ENCODE data around the gene CD44.

Gene CD44

GRCh38 chr11:35272391-35272902 lies 133.5 kb downstream of the CD44 start:
- DNase-seq (ENCODE audit: low read depth, low spot score) = no peak
- H3K4me3 ChIP-seq (ENCODE audit: low read depth, low read length) = no peak overlapping the region
- in situ Hi-C loops (cut with HindIII; ENCODE audit: low sequenced_read_pairs) = no loop called here

GRCh38 chr11:35274909-35275785 lies 136.2 kb downstream of the CD44 start:
- peak; percentile 10 for DNase-seq (ENCODE audit: low read depth, low spot score)
- H3K4me3 ChIP-seq (ENCODE audit: low read depth, low read length) = no peak overlapping the region
- TF ChIP-seq, protein P1, sequence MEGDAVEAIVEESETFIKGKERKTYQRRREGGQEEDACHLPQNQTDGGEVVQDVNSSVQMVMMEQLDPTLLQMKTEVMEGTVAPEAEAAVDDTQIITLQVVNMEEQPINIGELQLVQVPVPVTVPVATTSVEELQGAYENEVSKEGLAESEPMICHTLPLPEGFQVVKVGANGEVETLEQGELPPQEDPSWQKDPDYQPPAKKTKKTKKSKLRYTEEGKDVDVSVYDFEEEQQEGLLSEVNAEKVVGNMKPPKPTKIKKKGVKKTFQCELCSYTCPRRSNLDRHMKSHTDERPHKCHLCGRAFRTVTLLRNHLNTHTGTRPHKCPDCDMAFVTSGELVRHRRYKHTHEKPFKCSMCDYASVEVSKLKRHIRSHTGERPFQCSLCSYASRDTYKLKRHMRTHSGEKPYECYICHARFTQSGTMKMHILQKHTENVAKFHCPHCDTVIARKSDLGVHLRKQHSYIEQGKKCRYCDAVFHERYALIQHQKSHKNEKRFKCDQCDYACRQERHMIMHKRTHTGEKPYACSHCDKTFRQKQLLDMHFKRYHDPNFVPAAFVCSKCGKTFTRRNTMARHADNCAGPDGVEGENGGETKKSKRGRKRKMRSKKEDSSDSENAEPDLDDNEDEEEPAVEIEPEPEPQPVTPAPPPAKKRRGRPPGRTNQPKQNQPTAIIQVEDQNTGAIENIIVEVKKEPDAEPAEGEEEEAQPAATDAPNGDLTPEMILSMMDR (IDR thresholded peaks at IDR 0.05; ENCODE audit: low read depth, low read length) = no peak
- in situ Hi-C loops (cut with HindIII; ENCODE audit: low sequenced_read_pairs) = no loop called here

More at GRCh38 chr11:35272391-35272902, 133.5 kb downstream of the CD44 start:
- TF ChIP-seq, protein P1 (IDR thresholded peaks at IDR 0.05; ENCODE audit: low read depth, low read length) = no peak

- DNase-seq (ENCODE audit: low read depth, low spot score) = no peak
- H3K4me3 ChIP-seq (ENCODE audit: low read depth, low read length) = no peak overlapping the region
- TF ChIP-seq, protein P1 (IDR thresholded peaks at IDR 0.05; ENCODE audit: low read depth, low read length) = no peak
- in situ Hi-C loops (cut with HindIII; ENCODE audit: low sequenced_read_pairs) = no loop called here
Observed at GRCh38 chr11:35275786-35276170, 136.8 kb downstream of the CD44 start.

DNA sequence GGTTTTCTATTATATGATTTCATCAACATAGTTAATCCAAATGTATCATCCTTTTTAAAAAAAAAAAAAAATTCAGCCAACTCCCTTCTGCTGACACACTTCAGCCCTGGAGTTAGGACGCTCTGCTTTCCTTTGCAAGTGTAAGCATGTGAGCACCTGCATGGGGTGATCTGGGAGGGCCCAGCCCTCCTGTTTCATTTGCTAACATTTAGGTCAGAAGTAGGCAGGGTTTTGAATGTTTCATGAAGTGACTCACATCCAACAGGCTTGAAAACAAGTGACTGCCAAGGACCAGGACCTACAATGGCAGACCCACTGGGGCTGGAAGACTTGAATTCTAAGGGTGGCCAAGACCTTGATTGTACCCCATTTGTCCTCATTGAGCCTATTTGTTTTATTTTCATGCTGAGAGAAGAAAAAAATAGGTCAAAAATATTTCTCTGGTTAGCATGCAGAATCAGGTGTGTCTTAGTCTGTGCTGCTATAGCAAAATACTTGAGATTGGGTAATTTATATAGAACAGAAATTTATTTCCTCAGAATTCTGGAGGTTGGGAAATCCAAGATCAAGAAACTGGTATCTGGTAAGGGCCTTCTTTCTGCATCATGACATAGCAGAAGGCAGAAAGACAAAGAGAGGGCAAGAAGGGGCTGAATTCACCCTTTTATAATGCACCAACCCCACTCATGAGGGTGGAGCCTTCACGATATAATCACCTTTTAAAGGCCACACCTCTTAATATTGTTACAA lies 137.6 kb downstream of the CD44 start:
- TF ChIP-seq, protein P1 (IDR thresholded peaks at IDR 0.05; ENCODE audit: low read depth, low read length) = no peak
- in situ Hi-C loops (cut with HindIII; ENCODE audit: low sequenced_read_pairs) = no loop called here
- peak; percentile 13 for DNase-seq (ENCODE audit: low read depth, low spot score)

GRCh38 chr11:35277827-35278226 lies 138.9 kb downstream of the CD44 start:
- TF ChIP-seq, protein P1 (IDR thresholded peaks at IDR 0.05; ENCODE audit: low read depth, low read length) = no peak
- in situ Hi-C loops (cut with HindIII; ENCODE audit: low sequenced_read_pairs) = no loop called here
- no peak overlapping the region for H3K4me3 ChIP-seq (ENCODE audit: low read depth, low read length)
- DNase-seq (ENCODE audit: low read depth, low spot score) = no peak

More for the DNA sequence above, 137.6 kb downstream of the CD44 start:
- no peak overlapping the region for H3K4me3 ChIP-seq (ENCODE audit: low read depth, low read length)

DNA sequence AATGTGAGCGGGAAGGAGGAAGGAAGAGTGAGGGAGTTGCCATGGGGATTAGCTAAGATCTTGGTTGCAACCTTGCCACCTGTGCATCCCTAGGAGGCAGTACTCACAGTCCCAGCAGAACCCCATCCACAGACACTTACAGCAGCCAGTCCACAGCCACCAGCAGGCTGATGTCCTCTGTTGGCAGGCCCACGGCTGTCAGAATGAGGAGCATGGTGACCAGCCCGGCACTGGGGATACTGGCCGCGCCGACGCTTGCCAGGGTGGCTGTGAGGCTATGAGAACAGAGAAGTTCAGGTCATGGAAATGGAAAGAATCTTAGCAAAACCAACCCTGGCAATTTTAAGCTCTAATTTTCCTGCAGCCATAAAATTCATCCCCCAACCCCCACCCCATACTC lies 141.8 kb downstream of the CD44 start:
- TF ChIP-seq, protein P1 (IDR thresholded peaks at IDR 0.05; ENCODE audit: low read depth, low read length) = no peak
- in situ Hi-C loops (cut with HindIII; ENCODE audit: low sequenced_read_pairs) = no loop called here
- no peak overlapping the region for H3K4me3 ChIP-seq (ENCODE audit: low read depth, low read length)
- no peak for DNase-seq (ENCODE audit: low read depth, low spot score)
